Measurements from ENCODE around the gene ALX1.
"Not testable (repeated sequence)": the region's sequence is repeated elsewhere in the genome, so short reads cannot be mapped to it uniquely, and the experiment has no call there.

Gene ALX1

GRCh38 chr12:85299053-85299452 is 19.0 kb downstream of the ALX1 start:
- TF ChIP-seq CTCF (IDR thresholded peaks at IDR 0.05; ENCODE audit: borderline replicate concordance, insufficient read depth, low read depth, low read length): no peak

GRCh38 chr12:85301051-85301450 is 21.0 kb downstream of the ALX1 start:
- no peak overlapping the region for H3K4me3 ChIP-seq (ENCODE audit: low read depth, low read length)
- no peak for TF ChIP-seq CTCF (IDR thresholded peaks at IDR 0.05; ENCODE audit: borderline replicate concordance, insufficient read depth, low read depth, low read length)

More at GRCh38 chr12:85299053-85299452, 19.0 kb downstream of the ALX1 start:
- no peak overlapping the region for H3K4me3 ChIP-seq (ENCODE audit: low read depth, low read length)

GRCh38 chr12:85308374-85308773 is 28.4 kb downstream of the ALX1 start:
- no peak for TF ChIP-seq CTCF (IDR thresholded peaks at IDR 0.05; ENCODE audit: borderline replicate concordance, insufficient read depth, low read depth, low read length)

GRCh38 chr12:85309125-85309566 is 29.1 kb downstream of the ALX1 start:
- no peak for TF ChIP-seq CTCF (IDR thresholded peaks at IDR 0.05; ENCODE audit: borderline replicate concordance, insufficient read depth, low read depth, low read length)
- no peak overlapping the region for H3K4me3 ChIP-seq (ENCODE audit: low read depth, low read length)

More at GRCh38 chr12:85308374-85308773, 28.4 kb downstream of the ALX1 start:
- no peak overlapping the region for H3K4me3 ChIP-seq (ENCODE audit: low read depth, low read length)

GRCh38 chr12:85310025-85310424 is 30.0 kb downstream of the ALX1 start:
- no peak overlapping the region for H3K4me3 ChIP-seq (ENCODE audit: low read depth, low read length)
- TF ChIP-seq CTCF (IDR thresholded peaks at IDR 0.05; ENCODE audit: borderline replicate concordance, insufficient read depth, low read depth, low read length): no peak

GRCh38 chr12:85310456-85311076 is 30.5 kb downstream of the ALX1 start:
- no peak for TF ChIP-seq CTCF (IDR thresholded peaks at IDR 0.05; ENCODE audit: borderline replicate concordance, insufficient read depth, low read depth, low read length)
- H3K4me3 ChIP-seq (ENCODE audit: low read depth, low read length): no peak overlapping the region

GRCh38 chr12:85317866-85318636 is 38.0 kb downstream of the ALX1 start:
- not testable (repeated sequence) for H3K4me3 ChIP-seq (ENCODE audit: low read depth, low read length)
